GM18873 (cell line): Measurements from ENCODE around the gene CNGA2.

Experiments
- ATAC-seq: cut with Tn5 transposase; IDR thresholded peaks from one replicate; pipeline ENCODE4 v1.9.1; 2021; ENCODE audit warnings: mild to moderate bottlenecking, moderate library complexity, moderate number of reproducible peaks; ENCODE audit not compliant: unreplicated experiment, low FRiP score

Gene CNGA2

GRCh38 chrX:151711154-151711553 lies 23.4 kb upstream of the CNGA2 start:
- ATAC-seq = no peak

GRCh38 chrX:151711787-151712186 lies 22.8 kb upstream of the CNGA2 start:
- no peak for ATAC-seq

GRCh38 chrX:151712253-151712652 lies 22.3 kb upstream of the CNGA2 start:
- ATAC-seq = no peak

- ATAC-seq = no peak
Measured at GRCh38 chrX:151713849-151714248, 20.7 kb upstream of the CNGA2 start.

GRCh38 chrX:151714362-151714761 lies 20.2 kb upstream of the CNGA2 start:
- ATAC-seq = no peak

- ATAC-seq = no peak
Measured at GRCh38 chrX:151715752-151716151, 18.8 kb upstream of the CNGA2 start, which contains the start of gene FATE1. Gene FATE1 (plus strand): TSS chrX:151716035. CDS start chrX:151716120, 85 bp downstream.

GRCh38 chrX:151722241-151722846 lies 12.2 kb upstream of the CNGA2 start:
- ATAC-seq = no peak

GRCh38 chrX:151723156-151723760 lies 11.3 kb upstream of the CNGA2 start:
- no peak for ATAC-seq

- ATAC-seq = no peak
Measured at GRCh38 chrX:151724563-151725337, 9.8 kb upstream of the CNGA2 start.

- no peak for ATAC-seq
Measured at GRCh38 chrX:151725338-151725614, 9.3 kb upstream of the CNGA2 start.

- ATAC-seq = no peak
Measured at GRCh38 chrX:151726751-151727150, 7.8 kb upstream of the CNGA2 start.

- ATAC-seq = no peak
Measured at GRCh38 chrX:151727346-151727745, 7.2 kb upstream of the CNGA2 start.

- no peak for ATAC-seq
Measured at GRCh38 chrX:151729056-151729725, 5.4 kb upstream of the CNGA2 start.

GRCh38 chrX:151735219-151735618 lies 673 bp downstream of the CNGA2 start:
- no peak for ATAC-seq

- no peak for ATAC-seq
Measured at GRCh38 chrX:151736685-151737084, 2.1 kb downstream of the CNGA2 start.

- ATAC-seq = no peak
Measured at GRCh38 chrX:151737494-151737893, 2.9 kb downstream of the CNGA2 start.

GRCh38 chrX:151738751-151739150 lies 4.2 kb downstream of the CNGA2 start:
- no peak for ATAC-seq

- no peak for ATAC-seq
Measured at GRCh38 chrX:151741606-151742005, 7.1 kb downstream of the CNGA2 start.

- no peak for ATAC-seq
Measured at GRCh38 chrX:151742311-151742710, 7.8 kb downstream of the CNGA2 start.

- no peak for ATAC-seq
Measured at GRCh38 chrX:151743651-151744470, 9.3 kb downstream of the CNGA2 start.

- no peak for ATAC-seq
Measured at GRCh38 chrX:151745651-151746050, 11.1 kb downstream of the CNGA2 start.
